ENCODE measurements around the gene POU2F1.

The POU2F1 gene

DNA sequence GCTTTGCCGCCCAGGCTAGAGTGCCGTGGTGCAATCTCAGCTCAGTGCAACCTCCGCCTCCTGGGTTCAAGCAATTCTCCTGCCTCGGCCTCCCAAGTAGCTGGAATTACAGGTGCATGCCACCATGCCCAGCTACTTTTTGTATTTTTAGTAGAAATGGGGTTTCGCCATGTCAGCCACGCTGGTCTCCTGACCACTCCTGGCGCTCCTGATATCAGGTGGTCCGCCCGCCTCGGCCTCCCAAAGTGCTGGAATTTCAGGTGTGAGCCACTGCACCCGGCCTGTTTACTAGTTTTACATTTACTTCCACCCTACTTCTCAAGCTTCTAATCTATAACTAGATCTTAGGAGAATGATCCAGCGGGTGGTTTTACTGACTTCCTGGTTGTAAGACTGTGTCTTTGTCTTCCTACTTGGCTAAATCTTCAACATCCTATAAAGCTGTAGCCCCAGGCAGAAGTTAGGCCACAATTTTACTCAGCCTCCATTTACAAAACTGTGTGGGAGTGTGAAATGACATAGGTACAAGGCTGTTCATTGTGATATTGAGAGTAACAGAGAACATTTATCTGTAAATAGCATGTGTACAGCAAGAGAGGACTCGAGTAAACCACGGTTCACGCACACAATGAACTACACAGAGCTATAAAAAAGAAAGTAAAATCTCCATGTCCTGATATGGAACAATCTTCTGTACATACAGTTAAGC, 9.6 kb upstream of the POU2F1 start:
- Histone ChIP-seq H3K27me3 (replicated peaks; ENCODE audit: insufficient read depth, low read length) (no peaks in the 10 kb centered on the region), H3K4me2 (ENCODE audit: low read depth, low read length) (no peak overlapping the region), H3K36me3 (replicated peaks; ENCODE audit: insufficient read depth, low read length) (no peaks in the 10 kb centered on the region), H3K4me1 (ENCODE audit: low read length) (peaks cover 10% of the 10 kb centered on the region; the same call in 1 of the 2 replicates), H3K27ac (ENCODE audit: low read length) (no peak overlapping the region), H3K9ac (ENCODE audit: low read length) (no peak overlapping the region), H3K4me3 (ENCODE audit: low read length) (no peak overlapping the region), H2AFZ (ENCODE audit: low read length) (no peak overlapping the region), H3K9me2 (replicated peaks; ENCODE audit: insufficient read depth, low read length) (no peaks in the 10 kb centered on the region), H4K20me1 (ENCODE audit: insufficient read depth, low read length) (no peaks in the 10 kb centered on the region), H3K79me2 (ENCODE audit: low read length) (no peaks in the 10 kb centered on the region), H3F3A (ENCODE audit: insufficient read depth, low read length) (peaks cover 10% of the 10 kb centered on the region; the same call in 1 of the 2 replicates), H3K9me3 (replicated peaks; ENCODE audit: insufficient read depth, low read length) (no peaks in the 10 kb centered on the region)
- no peak for DNase-seq
- TF ChIP-seq EZH2phosphoT487 (IDR thresholded peaks at IDR 0.05; ENCODE audit: low read length): no peak
- no peak for TF ChIP-seq EZH2 (optimal IDR thresholded peaks at IDR 0.05; ENCODE audit: low read depth, low read length)
- TF ChIP-seq, protein P1, sequence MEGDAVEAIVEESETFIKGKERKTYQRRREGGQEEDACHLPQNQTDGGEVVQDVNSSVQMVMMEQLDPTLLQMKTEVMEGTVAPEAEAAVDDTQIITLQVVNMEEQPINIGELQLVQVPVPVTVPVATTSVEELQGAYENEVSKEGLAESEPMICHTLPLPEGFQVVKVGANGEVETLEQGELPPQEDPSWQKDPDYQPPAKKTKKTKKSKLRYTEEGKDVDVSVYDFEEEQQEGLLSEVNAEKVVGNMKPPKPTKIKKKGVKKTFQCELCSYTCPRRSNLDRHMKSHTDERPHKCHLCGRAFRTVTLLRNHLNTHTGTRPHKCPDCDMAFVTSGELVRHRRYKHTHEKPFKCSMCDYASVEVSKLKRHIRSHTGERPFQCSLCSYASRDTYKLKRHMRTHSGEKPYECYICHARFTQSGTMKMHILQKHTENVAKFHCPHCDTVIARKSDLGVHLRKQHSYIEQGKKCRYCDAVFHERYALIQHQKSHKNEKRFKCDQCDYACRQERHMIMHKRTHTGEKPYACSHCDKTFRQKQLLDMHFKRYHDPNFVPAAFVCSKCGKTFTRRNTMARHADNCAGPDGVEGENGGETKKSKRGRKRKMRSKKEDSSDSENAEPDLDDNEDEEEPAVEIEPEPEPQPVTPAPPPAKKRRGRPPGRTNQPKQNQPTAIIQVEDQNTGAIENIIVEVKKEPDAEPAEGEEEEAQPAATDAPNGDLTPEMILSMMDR (IDR thresholded peaks at IDR 0.05; ENCODE audit: low read length): no peak

DNA sequence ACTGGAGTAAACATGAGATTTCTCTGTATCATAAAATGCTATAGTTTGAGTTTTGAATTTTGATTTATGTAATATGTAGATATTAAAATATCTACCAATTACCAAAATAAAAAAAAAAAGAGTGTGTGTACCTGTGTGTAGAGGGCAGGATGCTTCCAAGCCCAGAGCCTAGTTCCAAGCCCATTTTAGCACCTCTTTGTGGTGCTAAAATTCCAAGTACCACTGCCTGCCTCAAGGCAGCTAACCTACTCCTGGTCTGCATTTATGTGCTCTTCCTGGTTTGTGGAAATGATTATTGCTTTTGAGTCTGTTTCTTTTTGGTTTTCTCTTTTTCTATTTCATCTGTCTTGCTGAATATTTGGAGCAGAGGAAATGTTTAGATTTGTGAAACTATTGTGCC, 8.7 kb upstream of the POU2F1 start:
- Histone ChIP-seq H3K9me2 (replicated peaks; ENCODE audit: insufficient read depth, low read length) (no peaks in the 10 kb centered on the region), H3K9ac (ENCODE audit: low read length) (no peak overlapping the region), H3K27me3 (replicated peaks; ENCODE audit: insufficient read depth, low read length) (no peaks in the 10 kb centered on the region), H2AFZ (ENCODE audit: low read length) (no peak overlapping the region), H3K27ac (ENCODE audit: low read length) (no peak overlapping the region), H3K4me1 (ENCODE audit: low read length) (peaks cover 10% of the 10 kb centered on the region; the same call in 1 of the 2 replicates), H3K36me3 (replicated peaks; ENCODE audit: insufficient read depth, low read length) (no peaks in the 10 kb centered on the region), H3K9me3 (replicated peaks; ENCODE audit: insufficient read depth, low read length) (no peaks in the 10 kb centered on the region), H3K4me3 (ENCODE audit: low read length) (no peak overlapping the region), H3K4me2 (ENCODE audit: low read depth, low read length) (no peak overlapping the region), H3K79me2 (ENCODE audit: low read length) (no peaks in the 10 kb centered on the region), H3F3A (ENCODE audit: insufficient read depth, low read length) (peaks cover 10% of the 10 kb centered on the region; the same call in 1 of the 2 replicates), H4K20me1 (ENCODE audit: insufficient read depth, low read length) (no peaks in the 10 kb centered on the region)
- DNase-seq: no peak
- TF ChIP-seq EZH2 (optimal IDR thresholded peaks at IDR 0.05; ENCODE audit: low read depth, low read length): no peak
- TF ChIP-seq, protein P1 (IDR thresholded peaks at IDR 0.05; ENCODE audit: low read length): no peak
- TF ChIP-seq EZH2phosphoT487 (IDR thresholded peaks at IDR 0.05; ENCODE audit: low read length): no peak

DNA sequence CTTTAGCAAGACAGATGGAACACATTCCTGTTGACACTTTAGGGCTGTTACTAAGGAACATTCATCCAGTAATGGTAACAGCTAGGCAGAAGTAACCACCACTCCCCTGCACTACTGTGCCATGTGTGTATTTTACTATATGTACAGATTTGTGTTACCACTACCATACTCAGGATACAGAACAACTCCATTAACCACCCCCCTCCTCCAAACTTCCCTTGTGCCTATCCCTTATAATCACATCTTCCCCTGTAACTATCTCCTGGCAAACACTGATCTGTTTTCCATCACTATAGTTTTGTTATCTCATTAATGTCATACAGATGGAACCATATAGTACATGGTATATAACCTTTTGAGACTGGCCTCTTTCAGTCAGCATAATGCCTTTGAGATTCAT, 3.9 kb upstream of the POU2F1 start:
- DNase-seq: no peak
- H3K27ac ChIP-seq (ENCODE audit: low read length): no peak overlapping the region
- H3K36me3 ChIP-seq (replicated peaks; ENCODE audit: insufficient read depth, low read length): no peaks in the 10 kb centered on the region
- no peaks in the 10 kb centered on the region for H3K9me3 ChIP-seq (replicated peaks; ENCODE audit: insufficient read depth, low read length)
- no peaks in the 10 kb centered on the region for H3K27me3 ChIP-seq (replicated peaks; ENCODE audit: insufficient read depth, low read length)
- no peak for TF ChIP-seq EZH2phosphoT487 (IDR thresholded peaks at IDR 0.05; ENCODE audit: low read length)
- no peak for TF ChIP-seq EZH2 (optimal IDR thresholded peaks at IDR 0.05; ENCODE audit: low read depth, low read length)
- TF ChIP-seq, protein P1 (IDR thresholded peaks at IDR 0.05; ENCODE audit: low read length): no peak
- no peaks in the 10 kb centered on the region for H3K9me2 ChIP-seq (replicated peaks; ENCODE audit: insufficient read depth, low read length)
- H2AFZ ChIP-seq (ENCODE audit: low read length): no peak overlapping the region
- H3K9ac ChIP-seq (ENCODE audit: low read length): no peak overlapping the region
- no peak overlapping the region for H3K4me3 ChIP-seq (ENCODE audit: low read length)
- no peaks in the 10 kb centered on the region for H4K20me1 ChIP-seq (ENCODE audit: insufficient read depth, low read length)
- peaks cover 17% of the 10 kb centered on the region; the same call in 1 of the 2 replicates for H3F3A ChIP-seq (ENCODE audit: insufficient read depth, low read length)
- no peak overlapping the region for H3K4me2 ChIP-seq (ENCODE audit: low read depth, low read length)
- peaks cover 2% of the 10 kb centered on the region; the same call in 1 of the 2 replicates for H3K79me2 ChIP-seq (ENCODE audit: low read length)
- H3K4me1 ChIP-seq (ENCODE audit: low read length): peaks cover 11% of the 10 kb centered on the region
